ENCODE measurements around the gene CIBAR2.
A peak's percentile ranks its signal among the peaks of the same experiment; 100 is the strongest.
"Not testable (repeated sequence)": the region's sequence is repeated elsewhere in the genome, so short reads cannot be mapped to it uniquely, and the experiment has no call there.

Gene CIBAR2

DNA sequence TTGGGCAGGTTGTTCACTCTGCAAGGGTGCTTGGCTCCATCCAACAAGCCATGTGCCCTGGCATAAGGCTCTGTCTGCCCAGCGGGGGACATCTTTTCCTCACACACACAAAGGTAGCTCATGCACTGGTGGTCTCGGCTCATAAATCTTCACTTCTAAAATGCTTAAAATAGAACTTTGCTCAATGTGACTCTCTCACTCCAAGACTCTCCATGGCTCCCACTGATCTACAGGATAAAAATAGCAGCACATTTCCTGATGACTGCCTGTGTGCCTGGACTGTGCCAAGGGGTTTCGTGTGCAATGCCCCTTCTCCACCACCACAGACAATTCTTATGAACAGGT is 15.1 kb upstream of the CIBAR2 start:
- DNase-seq, result no peak

DNA sequence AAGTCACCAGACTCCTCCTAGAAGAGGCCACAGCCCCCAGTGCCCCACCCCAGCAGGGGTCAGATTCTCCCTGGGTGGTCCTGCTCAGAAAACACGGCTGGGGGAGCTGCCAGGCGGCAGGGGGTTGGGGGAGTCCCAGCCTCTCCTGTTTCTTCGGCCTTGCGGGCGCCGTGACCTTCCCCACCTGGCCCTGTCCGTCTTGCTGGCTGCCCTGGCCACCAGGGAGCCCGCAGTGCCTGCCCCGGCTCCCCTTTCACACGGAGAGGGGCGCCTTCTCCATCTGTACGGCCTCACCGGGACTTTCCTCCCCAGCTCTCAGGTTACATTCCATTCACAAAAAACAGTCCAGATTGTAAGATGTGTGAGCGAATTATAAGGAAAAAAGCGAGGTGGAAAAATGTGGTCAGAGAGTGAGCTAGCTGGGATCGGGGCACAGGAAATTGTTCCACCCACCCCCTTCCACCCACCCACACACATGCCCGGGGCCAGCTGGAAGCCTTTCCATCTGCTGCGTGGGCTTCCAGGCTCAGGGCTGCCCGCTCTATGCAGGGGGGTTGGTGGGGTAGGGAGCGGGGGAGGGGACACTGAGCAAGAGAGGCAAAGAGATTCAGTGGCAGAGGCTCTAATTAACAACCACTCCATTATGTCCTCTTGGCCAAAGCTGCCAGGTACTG is 14.6 kb upstream of the CIBAR2 start:
- peak; percentile 62 to 81 for DNase-seq

DNA sequence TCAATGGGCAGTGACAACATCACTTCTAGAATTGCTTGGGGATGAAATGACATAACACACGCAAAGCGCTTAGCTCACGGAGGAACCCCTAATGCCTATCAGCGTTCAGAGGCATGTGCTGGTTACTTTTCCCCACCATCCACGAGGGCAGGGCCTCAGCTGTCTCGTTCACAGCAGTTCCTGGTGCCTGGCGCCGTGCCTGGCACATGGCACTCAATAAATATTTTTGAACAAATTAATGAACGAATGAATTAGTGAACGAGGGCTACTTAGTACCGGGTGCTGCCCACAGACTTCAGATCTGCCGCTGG is 14.1 kb upstream of the CIBAR2 start:
- DNase-seq, result no peak

DNA sequence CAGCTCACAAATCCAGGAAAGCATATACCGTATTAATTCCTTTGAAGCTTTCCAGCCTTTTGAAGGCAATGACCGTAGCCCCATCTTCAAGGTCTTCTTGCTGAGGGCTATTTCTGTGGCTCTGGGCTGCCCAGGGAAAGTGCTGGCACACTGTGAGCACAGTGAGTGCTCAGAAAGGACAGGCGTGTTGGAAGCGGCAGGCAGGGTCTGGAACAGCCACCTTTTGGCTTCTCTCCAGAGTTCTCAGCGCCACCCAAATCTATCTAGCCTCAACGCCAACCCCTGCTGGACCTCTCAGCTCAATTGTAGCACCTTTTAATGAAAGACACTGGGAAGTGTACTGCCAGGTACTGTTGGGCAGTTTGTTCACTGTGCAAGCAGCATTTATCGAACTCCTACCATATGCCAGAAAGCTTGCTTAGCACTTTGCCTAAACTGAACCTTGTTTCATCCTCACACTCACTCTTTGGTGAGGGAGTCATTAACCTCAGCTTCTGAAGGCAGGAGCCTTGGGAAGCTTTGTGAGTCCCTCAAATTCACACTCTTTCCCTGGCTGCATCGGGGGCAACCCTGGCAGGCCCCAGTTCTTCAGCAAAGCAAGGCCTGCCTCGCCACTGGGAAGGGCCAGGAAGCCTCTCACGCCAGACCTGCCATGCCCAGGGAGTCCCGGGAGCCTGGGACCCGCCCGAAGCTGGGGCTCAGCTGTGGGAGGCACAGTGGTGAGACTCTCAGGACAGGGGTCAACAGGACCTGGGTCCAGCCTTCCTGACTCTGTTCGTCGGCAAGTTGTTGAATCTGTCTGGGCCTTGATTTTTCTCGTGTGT is 13.5 kb upstream of the CIBAR2 start:
- DNase-seq, result no peak

DNA sequence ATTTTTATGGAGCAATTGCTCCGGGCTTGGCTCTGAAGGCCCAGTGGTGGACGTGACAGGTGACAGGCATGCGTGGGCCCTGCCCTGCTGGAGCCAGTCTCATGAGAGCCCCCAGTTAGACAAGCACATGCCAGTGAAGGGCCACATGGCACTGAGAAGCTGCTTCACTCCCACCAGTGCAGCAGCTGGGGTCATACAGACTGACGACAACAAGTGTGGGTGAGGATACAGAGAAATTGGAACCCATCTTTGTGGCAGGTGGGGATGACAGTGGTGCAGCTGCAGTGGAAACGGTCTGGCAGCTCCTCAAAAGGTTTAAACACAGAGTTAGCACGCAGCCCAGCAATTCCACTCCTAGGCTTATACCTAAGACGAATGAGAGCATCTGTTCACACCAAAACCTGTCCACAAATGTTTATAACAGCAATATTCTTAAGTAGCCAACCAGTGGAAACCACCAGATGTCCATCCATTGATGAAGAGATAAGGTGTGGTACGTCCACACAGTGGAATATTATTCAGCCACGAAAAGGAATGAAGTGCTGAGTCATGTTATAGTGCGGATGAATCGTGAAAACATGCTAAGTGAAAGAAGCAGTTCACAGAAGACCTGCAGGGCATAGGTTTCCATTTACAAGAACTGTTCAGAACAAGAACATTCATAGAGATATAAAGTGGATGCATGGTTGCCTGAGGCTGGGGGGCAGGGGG is 12.5 kb upstream of the CIBAR2 start:
- DNase-seq, result no peak

DNA sequence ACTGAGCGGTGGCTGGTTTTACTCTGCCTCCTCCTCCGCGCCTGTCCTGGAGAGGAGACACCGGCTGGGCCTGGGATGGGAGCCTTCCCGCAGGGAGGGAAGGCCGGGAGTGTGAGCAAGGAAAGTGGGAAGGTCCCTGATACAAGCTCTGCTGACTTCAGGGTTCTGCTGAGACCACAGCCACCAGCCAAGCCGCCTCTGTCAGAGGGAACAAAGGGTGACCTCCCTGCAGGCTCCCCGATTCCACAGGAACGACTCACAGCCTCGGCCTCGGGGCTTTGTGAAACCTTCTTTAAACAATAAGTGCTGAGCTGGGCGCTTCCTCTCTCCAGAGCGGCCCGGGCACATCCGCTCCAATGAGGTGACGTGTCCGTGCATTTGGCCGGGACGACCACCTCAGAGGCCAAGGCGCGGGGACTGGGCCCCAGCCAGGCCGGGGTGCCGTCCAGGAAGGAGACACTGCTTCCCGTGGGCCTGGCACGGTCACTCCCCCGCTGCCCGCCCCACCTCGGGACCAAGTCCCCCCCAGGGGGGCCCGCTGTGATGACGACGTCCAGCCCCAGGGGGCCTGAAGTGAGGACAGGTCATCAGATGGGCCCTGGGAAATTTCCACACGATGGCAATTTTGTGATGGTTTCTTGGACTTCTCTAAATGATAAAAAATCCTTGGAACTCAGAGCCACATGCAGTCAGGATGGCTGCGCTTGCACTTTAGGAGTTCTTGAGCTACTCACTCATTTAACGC is 11.8 kb upstream of the CIBAR2 start:
- DNase-seq, result no peak

DNA sequence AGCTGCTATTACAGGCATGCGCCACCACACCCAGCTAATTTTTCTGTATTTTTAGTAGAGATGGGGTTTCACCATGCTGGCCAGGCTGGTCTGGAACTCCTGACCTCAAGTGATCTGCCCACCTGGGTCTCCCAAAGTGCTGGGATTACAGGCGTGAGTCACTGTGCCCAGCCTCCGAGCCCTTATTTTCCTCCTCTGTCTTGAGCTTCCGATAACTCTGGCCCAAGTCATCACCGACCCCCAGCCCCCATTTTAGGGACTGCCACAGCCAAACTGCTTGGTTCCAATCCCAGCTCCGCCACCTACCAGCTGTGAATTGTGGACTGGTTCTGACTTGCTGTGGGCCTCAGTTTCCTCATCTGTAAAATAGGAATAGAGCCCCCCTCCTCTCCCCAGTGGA is 11.2 kb upstream of the CIBAR2 start:
- DNase-seq, result not testable (repeated sequence)

DNA sequence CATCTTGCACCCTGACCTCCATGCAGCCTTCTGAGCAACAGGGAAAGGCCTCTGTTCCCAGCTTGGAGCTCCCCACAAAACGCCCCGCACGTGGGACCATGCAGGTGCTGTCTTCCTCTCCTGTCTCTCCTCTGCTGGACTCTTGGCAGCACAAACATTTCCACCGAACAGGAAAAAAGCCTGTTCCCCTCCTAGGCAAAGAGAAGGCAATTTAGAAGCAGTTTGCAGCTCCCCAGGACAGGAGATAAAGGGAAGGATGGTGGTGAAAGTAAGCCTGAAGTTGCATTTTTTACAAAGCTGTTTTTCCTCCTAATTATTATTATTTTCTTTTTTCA is 7.7 kb upstream of the CIBAR2 start:
- DNase-seq, result no peak

DNA sequence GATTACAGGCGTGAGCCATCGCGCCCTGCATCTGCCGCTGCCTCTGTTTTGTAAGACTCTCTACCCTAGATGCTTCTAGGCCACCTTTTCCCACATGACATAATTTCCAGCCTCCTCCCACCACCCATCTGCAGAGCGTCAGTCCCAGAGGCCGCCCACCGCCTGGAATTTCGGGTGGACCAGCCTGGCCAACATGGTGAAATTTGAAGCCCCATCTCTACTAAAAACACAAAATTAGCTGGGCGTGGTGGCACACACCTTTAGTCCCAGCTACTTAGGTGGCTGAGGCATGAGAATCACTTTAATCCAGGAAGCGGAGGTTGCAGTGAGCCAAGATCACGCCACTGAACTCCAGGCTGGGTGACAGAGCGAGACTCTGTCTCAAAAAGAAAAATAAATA is 5.1 kb upstream of the CIBAR2 start:
- DNase-seq, result no peak

DNA sequence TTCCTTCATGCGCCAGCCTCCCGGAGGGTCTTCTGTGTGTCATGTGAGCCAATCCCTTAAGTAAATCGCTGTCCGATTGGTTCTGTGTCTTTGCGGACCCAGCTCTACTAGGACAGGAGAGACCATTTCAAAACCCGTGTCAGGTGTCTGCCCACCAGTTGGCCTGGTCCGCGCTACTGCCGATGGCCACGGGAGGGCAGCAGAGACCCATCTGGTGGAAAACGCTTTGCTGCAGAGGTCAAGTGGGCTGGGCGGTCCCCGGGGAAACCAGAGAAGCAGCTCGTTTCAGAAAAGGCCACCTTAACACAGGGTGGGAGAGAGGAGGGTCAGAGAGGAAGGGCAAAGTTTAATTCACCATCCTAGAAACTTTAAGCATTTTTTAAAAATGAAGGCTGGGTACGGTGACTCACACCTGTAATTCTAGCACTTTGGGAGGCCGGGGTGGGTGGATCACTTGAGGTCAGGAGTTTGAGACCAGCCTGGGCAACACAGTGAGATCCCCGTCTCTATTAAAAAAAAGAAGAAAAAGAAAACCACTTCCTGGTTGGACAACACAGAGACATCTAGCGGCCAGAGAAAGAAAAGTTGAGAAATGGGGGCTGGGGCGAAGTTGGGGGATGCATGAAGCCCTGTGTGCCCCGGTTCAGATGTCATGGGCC is 2.8 kb upstream of the CIBAR2 start:
- peak; percentile 71 to 86 for DNase-seq

DNA sequence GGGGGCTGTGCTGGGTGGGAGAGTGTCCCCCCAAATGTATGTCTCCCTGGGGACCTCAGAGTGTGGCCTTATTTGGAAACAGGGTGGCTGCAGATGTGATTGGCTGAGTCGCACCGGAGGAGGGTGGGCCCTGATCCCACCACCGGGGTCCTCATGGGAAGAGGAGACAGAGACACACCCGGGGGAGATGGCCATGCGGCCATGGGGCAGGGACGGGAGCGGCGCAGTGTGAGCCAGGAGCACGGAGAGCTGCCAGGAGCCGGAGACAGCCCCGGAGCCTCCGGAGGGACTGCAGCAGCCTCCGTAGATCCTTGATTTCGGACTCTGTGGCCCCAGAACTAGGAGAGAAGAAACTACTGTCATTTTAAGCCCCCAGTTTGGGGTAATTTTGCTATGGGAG is 1.6 kb upstream of the CIBAR2 start:
- no peak for DNase-seq

DNA sequence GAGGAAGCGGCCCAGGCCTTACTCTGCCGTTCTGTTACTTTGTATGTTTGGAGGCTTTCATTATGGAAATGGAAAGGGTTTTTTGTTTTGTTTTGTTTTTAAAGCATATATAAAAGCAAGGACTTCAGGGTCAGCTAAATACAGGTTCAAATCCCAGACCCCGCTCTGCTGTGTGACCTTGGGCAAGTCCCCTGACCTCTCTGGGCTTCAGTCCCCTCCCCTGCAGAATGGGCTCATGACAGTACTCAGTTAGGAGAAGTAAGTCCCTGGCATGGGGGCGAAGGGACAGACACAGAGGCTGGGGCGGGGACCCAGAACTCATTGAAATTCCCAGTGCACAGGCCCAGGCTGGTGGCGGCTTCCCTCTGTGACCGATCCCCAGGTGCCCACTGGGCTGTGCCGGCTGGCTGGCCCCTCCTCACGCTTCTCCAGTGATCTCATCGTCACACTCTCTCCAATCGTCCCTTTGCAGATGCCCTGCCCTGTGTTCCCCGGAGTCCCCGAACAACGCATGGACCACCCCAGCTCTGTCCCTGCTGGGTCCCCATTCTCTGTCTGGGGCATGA is 979 bp upstream of the CIBAR2 start:
- no peak for DNase-seq

DNA sequence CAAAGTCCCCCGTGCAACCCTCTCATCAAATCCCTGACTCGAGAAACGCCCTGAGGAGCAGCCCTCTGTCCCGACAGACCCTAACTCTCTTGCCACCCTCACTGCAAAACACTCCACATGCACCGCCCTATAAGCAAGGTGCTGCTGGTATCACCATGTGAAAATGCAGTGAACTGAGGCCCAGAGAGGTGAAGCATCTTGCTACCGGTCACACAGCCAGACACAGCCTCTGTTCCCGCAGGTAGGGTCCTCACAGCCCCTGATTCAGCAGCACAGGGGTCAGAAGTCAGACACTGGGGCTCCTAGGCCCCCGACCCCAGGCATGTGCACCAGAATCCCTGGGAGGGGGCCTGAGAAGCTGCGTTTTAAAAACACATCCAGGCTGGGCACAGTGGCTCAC is 1.1 kb downstream of the CIBAR2 start:
- no peak for DNase-seq

DNA sequence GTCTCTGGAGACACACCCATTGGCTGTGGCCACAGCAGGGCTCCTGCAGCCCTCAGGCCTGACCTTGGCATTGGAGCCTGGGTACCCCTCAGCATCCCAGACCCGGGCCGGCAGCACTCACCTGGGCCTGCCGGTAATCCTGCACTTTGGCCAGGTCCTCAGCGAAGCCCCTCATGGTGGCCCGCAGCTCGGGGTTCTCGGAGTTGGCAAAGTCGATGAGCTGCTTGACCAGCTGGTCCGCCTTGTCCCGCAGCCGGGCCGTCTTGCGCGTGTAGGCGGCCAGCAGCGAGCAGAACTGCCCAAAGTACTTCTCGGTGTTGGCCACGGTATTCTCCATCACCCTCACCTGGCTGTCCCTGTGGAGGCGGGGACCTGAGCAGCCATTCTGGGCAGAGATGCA is 2.2 kb downstream of the CIBAR2 start:
- DNase-seq, result no peak

DNA sequence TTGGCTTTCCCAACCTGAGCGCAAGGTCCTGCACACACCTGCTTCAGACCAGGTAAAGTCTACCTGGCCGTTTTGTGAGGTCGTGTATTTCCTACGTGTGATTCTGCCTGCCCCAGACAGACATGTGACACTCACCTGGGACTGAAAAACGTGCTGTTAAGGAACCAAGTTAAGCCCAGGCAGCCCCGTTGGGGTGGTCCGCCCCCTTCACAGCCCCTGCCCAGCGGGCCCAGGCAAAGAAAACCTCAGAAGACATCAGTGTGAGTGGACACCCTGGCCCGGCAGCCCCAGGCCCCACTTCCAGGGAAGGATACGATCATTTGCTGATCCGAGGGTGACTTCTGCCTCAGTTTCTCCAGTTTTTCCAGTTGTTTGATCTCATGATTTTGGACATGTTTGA is 4.7 kb downstream of the CIBAR2 start:
- no peak for DNase-seq

DNA sequence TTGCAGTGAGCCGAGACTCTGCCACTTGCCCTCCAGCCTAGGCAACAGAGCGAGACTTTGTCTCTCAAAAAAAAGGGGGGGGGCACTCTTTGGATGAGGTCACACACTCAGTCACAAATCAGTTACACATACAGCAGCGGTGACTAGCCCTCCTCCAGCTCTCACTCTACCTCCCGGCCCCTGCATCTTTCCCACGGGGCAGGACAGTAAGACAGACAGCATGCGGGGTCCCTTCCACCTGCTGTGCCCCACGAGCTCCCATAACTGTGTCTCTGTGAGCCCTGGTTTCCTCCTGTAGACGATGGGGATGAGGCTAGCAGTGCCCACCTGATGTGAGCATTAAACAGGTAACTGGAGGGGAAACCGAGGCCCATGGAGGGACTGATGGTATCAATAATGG is 5.2 kb downstream of the CIBAR2 start:
- no peak for DNase-seq

DNA sequence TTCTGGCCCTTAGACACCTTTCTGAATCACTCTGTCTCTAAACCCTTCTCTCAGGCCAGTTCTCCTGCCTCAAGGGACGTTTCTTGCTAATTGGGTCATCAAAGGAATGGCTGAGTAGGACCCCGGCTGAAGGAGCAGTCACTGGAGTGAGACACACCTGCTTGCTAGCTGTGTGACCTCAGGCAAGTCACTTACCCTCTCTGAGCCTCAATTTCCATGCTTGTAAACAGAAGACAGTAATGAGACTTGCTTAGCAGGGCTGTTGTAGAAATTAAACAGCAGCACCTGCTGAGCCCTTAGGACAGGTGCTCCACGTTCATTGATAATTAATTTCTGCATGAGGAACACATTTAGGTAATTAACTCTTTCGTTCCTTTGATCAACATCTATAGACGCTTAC is 6.8 kb downstream of the CIBAR2 start:
- DNase-seq, result no peak

DNA sequence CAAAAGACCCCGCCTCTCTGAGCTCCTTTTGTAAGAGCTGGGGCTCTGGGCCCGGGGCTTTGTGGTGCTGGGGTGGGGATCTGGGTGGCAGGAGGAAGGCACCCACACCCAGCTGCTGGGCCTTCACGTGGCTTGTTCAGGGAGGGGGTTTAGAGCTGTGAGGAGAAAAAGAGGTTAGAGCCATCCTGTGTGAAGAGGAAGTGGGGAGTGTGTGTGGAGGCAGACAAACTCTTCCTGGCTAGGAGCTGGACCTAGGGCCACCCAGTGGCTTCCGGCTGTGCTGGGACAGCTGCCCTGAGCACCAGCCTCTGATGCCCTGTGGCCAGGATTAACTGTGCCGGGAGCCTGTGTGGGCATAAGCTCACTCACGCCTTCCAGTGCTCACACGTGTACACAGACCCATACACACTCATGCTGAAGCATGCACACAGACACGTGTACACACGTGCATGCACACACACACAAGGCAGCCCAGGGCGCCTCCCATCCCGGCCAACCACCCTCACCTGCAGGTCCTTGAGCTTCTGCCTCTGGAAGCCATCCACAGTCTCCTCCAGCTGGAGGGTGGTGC is 7.4 kb downstream of the CIBAR2 start:
- no peak for DNase-seq

DNA sequence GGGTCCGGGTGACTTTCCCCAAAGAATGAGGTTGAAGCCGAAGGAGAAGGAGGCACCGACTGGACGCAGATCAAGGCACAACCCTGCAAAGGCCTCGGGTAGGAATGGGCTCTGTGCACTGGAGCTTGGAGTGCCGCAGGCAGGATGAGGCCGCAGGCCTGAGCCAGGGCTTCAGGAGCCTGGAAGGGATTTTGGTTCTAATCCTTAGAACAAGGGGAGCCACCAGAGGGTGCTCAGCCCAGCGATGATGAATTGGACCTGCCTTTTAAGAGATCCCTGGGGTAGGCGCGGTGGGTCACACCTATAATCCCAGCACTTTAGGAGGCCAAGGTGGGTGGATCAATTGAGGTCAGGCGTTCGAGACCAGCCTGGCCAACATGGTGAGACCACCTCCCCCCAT is 8.1 kb downstream of the CIBAR2 start:
- no peak for DNase-seq

DNA sequence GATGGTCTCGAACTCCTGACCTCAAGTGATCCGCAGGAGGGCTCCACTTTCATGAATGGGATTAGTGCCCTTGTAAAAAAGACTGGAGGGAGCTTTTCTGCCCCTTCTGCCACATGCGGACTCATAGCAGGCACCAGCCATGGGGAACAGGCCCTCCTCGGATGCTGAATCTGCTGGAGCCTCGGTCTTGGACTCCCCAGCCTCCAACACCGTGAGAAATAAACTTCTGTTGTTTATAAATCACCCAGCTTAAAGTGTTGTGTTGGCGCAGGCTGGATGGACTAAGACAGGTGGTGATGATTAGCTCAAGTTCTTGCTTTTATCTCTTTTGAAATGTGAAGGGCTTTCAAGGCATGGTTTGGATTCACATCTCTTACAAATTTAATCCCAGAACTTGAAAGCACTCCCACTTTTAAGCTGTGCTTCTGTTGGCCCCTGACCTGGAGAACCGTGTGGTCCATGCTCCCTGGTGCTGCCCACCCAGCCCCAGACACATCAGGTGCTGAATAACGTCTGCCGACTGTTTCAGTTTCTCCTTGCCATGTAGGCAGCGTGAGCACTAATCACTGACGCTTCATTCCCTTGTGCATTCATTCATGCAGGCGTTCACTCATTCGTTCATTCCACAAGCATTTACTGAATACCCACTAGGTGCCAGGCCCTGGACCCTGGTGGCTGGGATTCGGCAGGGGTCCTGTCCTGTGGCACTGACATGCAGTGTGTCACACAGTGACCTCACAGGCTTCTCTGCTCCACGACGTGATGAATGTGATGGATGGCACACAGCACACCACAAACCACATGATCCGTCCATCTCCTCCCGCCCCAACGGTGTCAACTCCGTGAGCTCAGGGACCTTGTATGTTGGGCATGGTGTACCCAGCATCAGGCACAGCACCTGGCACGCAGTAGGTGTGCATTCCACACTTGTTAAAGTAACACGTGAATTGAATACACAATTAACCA is 8.9 kb downstream of the CIBAR2 start:
- DNase-seq, result no peak

DNA sequence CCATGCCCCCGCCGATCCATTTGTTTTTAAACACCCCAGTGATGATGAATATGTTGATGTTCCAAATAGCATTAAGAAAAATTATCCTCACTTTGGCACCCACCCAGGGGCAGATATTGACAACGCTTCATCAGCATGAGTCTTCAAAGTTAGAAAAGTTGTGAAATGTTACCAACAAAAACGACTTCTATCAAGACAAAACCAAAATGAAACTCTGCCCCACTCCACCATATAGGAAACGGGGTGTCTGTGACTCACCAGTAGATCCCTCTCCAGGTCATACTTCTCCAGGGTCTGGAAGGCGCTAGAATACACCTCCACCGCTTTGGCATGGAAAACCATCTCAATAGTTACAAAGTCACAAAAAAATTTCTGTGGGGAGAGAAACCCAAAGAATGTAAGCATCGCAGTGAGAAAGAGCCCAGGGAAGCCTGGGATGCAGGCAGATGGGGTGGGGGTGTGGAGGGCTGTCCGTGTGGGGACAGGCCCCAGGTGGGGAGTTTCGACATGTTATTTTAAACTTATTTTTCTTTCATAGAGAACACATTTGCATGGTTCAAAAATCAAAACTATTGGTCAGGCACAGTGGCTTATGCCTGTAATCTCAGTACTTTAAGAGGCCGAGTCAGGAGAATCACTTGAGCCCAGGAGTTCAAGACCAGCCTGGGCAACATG is 10.2 kb downstream of the CIBAR2 start:
- DNase-seq, result no peak
